Measurements from ENCODE around the gene ADCY10. TPM values are rescaled to one million over a fixed set of nuclear protein-coding genes. Genes with fewer than 3 reads are reported as not detected.

The ADCY10 gene
- total and polyA plus RNA-seq, 2 donors (not counting 3 experiments of a cell fraction or from before 2014, with no cell fraction given) = not detected

- Histone ChIP-seq H3K36me3 (ENCODE audit: control insufficient read depth in 2 of 2, extremely low read depth in 1 of 2, insufficient read depth in 2 of 2, low read length in 2 of 2) (no peaks in the 10 kb centered on the region), H3K4me3 (replicated peaks in 1 of 3; ENCODE audit: insufficient read depth in 1 of 3, low read depth in 1 of 3, low read length in 3 of 3) (no peak overlapping the region), H3K9me1 (replicated peaks; ENCODE audit: control insufficient read depth, extremely low read depth, insufficient read depth, low read length) (peaks cover 4% of the 10 kb centered on the region), H3K9ac (replicated peaks; ENCODE audit: extremely low read depth, insufficient read depth, low read length) (no peak overlapping the region), H3K79me2 (ENCODE audit: control insufficient read depth, insufficient read depth, low read length) (peaks cover 19% of the 10 kb centered on the region), H3K9me3 (replicated peaks; ENCODE audit: control insufficient read depth, insufficient read depth, low read length) (no peaks in the 10 kb centered on the region), H3K4me1 (ENCODE audit: control insufficient read depth, extremely low read depth, insufficient read depth, low read length) (peaks cover 2% of the 10 kb centered on the region), H3K27ac (ENCODE audit: insufficient read depth, low read depth, low read length) (no peak overlapping the region), H2AFZ (ENCODE audit: low read depth, low read length) (no peak overlapping the region), H3K4me2 (ENCODE audit: insufficient read depth, low read length) (no peak overlapping the region), H4K20me1 (replicated peaks; ENCODE audit: control insufficient read depth, extremely low read depth, insufficient read depth, low read length) (peaks cover 3% of the 10 kb centered on the region), H3K27me3 (ENCODE audit: control insufficient read depth in 2 of 2, insufficient read depth in 2 of 2, low read length in 2 of 2) (no peaks in the 10 kb centered on the region)
- CTCF ChIA-PET = no interaction called here
- intact Hi-C loops (cut with micrococcal nuclease) = no loop called here
- TF ChIP-seq POLR2A (IDR thresholded peaks at IDR 0.05; ENCODE audit: low read depth, low read length) = no peak
- TF ChIP-seq JUN (IDR thresholded peaks at IDR 0.05; ENCODE audit: borderline replicate concordance, insufficient read depth, insufficient read length, low read depth) = no peak
- peak; percentile 59 for TF ChIP-seq FOS (IDR thresholded peaks at IDR 0.05; ENCODE audit: borderline replicate concordance, insufficient read depth, low read length)
- no peak for TF ChIP-seq MYC (IDR thresholded peaks at IDR 0.05; ENCODE audit: low read depth, low read length)
- DNase-seq (ENCODE audit: low read depth, low spot score) = no peak
- no TSS peak for BruUV-seq (replicated peaks)
- POLR2A ChIA-PET = no interaction called here
- FAIRE-seq = no peak
- dilution Hi-C loops (cut with MboI; ENCODE audit: extremely low pct_ligation_motif_present, low sequenced_read_pairs) = no loop called here
Measured at GRCh38 chr1:167957710-167958109, 43.8 kb upstream of the ADCY10 start.

DNA sequence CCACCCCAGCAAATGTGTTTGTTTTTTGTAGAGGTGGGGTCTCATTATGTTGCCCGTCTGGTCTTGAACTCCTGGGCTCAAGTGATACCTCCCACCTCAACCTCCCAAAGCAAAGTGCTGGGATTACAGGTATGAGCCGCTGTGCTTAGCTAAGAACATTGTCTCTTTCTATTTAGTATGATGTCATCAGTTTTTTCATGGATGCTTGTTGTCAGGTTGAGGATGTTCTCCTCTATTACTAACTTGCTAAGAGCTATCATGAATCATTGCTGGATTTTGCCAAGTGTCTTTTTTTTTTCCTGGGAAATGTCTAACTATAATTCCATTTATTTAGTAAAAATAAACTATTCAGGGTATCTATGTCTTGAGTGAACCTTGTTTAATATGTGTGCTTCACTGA, 42.0 kb upstream of the ADCY10 start:
- Histone ChIP-seq H4K20me1 (replicated peaks; ENCODE audit: control insufficient read depth, extremely low read depth, insufficient read depth, low read length) (peaks cover 3% of the 10 kb centered on the region), H3K9me1 (replicated peaks; ENCODE audit: control insufficient read depth, extremely low read depth, insufficient read depth, low read length) (peaks cover 4% of the 10 kb centered on the region), H3K27me3 (ENCODE audit: control insufficient read depth in 2 of 2, insufficient read depth in 2 of 2, low read length in 2 of 2) (no peaks in the 10 kb centered on the region), H3K36me3 (ENCODE audit: control insufficient read depth in 2 of 2, extremely low read depth in 1 of 2, insufficient read depth in 2 of 2, low read length in 2 of 2) (peaks cover 0 to 3% of the 10 kb centered on the region in 2 experiments), H2AFZ (ENCODE audit: low read depth, low read length) (no peak overlapping the region), H3K4me3 (replicated peaks in 1 of 3; ENCODE audit: insufficient read depth in 1 of 3, low read depth in 1 of 3, low read length in 3 of 3) (no peak overlapping the region), H3K4me2 (ENCODE audit: insufficient read depth, low read length) (no peak overlapping the region), H3K79me2 (ENCODE audit: control insufficient read depth, insufficient read depth, low read length) (peaks cover 17% of the 10 kb centered on the region), H3K9ac (replicated peaks; ENCODE audit: extremely low read depth, insufficient read depth, low read length) (no peak overlapping the region), H3K9me3 (replicated peaks; ENCODE audit: control insufficient read depth, insufficient read depth, low read length) (no peaks in the 10 kb centered on the region), H3K27ac (ENCODE audit: insufficient read depth, low read depth, low read length) (no peak overlapping the region), H3K4me1 (ENCODE audit: control insufficient read depth, extremely low read depth, insufficient read depth, low read length) (peaks cover 2% of the 10 kb centered on the region)
- dilution Hi-C loops (cut with MboI; ENCODE audit: extremely low pct_ligation_motif_present, low sequenced_read_pairs) (no loop called here), intact Hi-C loops (cut with micrococcal nuclease) (no loop called here)
- TF ChIP-seq GATA2 (IDR thresholded peaks at IDR 0.05; ENCODE audit: insufficient read depth, insufficient read length, low read depth, low read length) (no peak), FOS (IDR thresholded peaks at IDR 0.05; ENCODE audit: borderline replicate concordance, insufficient read depth, low read length) (no peak), POLR2AphosphoS5 (IDR thresholded peaks at IDR 0.05; ENCODE audit: insufficient read depth, low read depth, low read length) (no peak), POLR2A (IDR thresholded peaks at IDR 0.05; ENCODE audit: low read depth, low read length) (no peak), EZH2 (IDR thresholded peaks at IDR 0.05; ENCODE audit: borderline replicate concordance, low read depth, low read length, severe bottlenecking) (no peak), JUN (IDR thresholded peaks at IDR 0.05; ENCODE audit: borderline replicate concordance, insufficient read depth, insufficient read length, low read depth) (no peak), MAX (IDR thresholded peaks at IDR 0.05; ENCODE audit: insufficient read depth, insufficient read length) (no peak), MYC (IDR thresholded peaks at IDR 0.05; ENCODE audit: low read depth, low read length) (no peak)
- TF ChIP-seq, protein P1, sequence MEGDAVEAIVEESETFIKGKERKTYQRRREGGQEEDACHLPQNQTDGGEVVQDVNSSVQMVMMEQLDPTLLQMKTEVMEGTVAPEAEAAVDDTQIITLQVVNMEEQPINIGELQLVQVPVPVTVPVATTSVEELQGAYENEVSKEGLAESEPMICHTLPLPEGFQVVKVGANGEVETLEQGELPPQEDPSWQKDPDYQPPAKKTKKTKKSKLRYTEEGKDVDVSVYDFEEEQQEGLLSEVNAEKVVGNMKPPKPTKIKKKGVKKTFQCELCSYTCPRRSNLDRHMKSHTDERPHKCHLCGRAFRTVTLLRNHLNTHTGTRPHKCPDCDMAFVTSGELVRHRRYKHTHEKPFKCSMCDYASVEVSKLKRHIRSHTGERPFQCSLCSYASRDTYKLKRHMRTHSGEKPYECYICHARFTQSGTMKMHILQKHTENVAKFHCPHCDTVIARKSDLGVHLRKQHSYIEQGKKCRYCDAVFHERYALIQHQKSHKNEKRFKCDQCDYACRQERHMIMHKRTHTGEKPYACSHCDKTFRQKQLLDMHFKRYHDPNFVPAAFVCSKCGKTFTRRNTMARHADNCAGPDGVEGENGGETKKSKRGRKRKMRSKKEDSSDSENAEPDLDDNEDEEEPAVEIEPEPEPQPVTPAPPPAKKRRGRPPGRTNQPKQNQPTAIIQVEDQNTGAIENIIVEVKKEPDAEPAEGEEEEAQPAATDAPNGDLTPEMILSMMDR (IDR thresholded peaks at IDR 0.05; ENCODE audit: extremely low read depth in 1 of 2, insufficient read depth in 1 of 2, low read depth in 1 of 2, low read length in 2 of 2) = no peak
- FAIRE-seq (no peak), DNase-seq (ENCODE audit: low read depth, low spot score) (no peak)
- BruUV-seq (replicated peaks) = no TSS peak
- POLR2A ChIA-PET = no interaction called here
- CTCF ChIA-PET = interaction anchor here (0.7 kb wide), 1 partner anchor 62 kb away, joined by 3 read pairs; no protein-coding TSS in a partner anchor
